WTC11 (cell line): ENCODE measurements around the gene WDR45. TPM values are rescaled to one million over a fixed set of nuclear protein-coding genes. Genes with fewer than 3 reads are reported as not detected.

Source experiments
- ATAC-seq: fragments of 200-7000 bp; cut with Tn5 transposase; 2 replicates; pipeline ENCODE4 v1.10.0; 2021; ENCODE audit warnings: mild to moderate bottlenecking, moderate library complexity
- CTCF ChIA-PET: fragments of 300-600 bp; sonication (Branson Sonifier 250); formaldehyde crosslinking; loops from one replicate; lab custom pipeline; 2021; ENCODE audit warnings: antibody characterized with exemption; lab: Charles Lee
- POLR2A ChIA-PET: fragments of 350-600 bp; sonication (Branson Sonifier 250); formaldehyde crosslinking; loops from one replicate; lab custom pipeline; 2021; ENCODE audit warnings: antibody characterized with exemption; lab: Charles Lee
- DNase-seq: peaks from one replicate; pipeline ENCODE4 v3.0.0; 2021; ENCODE audit warnings: low spot score
- H3K27ac Mint-ChIP-seq: 2 replicates; pipeline ENCODE4 v1.8.0; 2021; ENCODE audit warnings: mixed read lengths
- H3K27me3 Mint-ChIP-seq: 2 replicates; pipeline ENCODE4 v1.8.0; 2021; ENCODE audit warnings: low read depth, mild to moderate bottlenecking, moderate library complexity, mixed read lengths
- H3K36me3 Mint-ChIP-seq: 2 replicates; pipeline ENCODE4 v1.8.0; 2021; ENCODE audit warnings: mixed read lengths
- H3K4me1 Mint-ChIP-seq: 2 replicates; pipeline ENCODE4 v1.8.0; 2022; ENCODE audit warnings: mixed read lengths
- H3K4me3 Mint-ChIP-seq: 2 replicates; pipeline ENCODE4 v1.8.0; 2021; ENCODE audit warnings: mild to moderate bottlenecking, moderate library complexity, mixed read lengths
- H3K9me3 Mint-ChIP-seq: 2 replicates; pipeline ENCODE4 v1.8.0; 2021; ENCODE audit warnings: mixed read lengths
- AR ChIP-seq: fragments of 250-450 bp; sonication (Bioruptor Pico); IDR thresholded peaks from 2 replicates; pipeline ENCODE4 v1.9.0; 2021; ENCODE audit warnings: mild to moderate bottlenecking
- CDX4 ChIP-seq: fragments of 250-450 bp; sonication (Bioruptor Pico); IDR thresholded peaks from 2 replicates; pipeline ENCODE4 v1.9.0; 2021; ENCODE audit warnings: moderate library complexity, mild to moderate bottlenecking, inconsistent platforms, borderline replicate concordance
- EMX1 ChIP-seq: fragments of 250-450 bp; sonication (Bioruptor Pico); IDR thresholded peaks from 2 replicates; pipeline ENCODE4 v1.8.0; 2021; ENCODE audit warnings: mild to moderate bottlenecking
- ESRRA ChIP-seq: sonication (generic); formaldehyde crosslinking; IDR thresholded peaks from 2 replicates; pipeline ENCODE4 v1.8.1; 2022; ENCODE audit warnings: mild to moderate bottlenecking, missing genetic modification reagents, borderline replicate concordance
- FOXP1 ChIP-seq: sonication (generic); formaldehyde crosslinking; IDR thresholded peaks from 2 replicates; pipeline ENCODE4 v1.8.0; 2022; ENCODE audit warnings: missing genetic modification reagents, mild to moderate bottlenecking, moderate library complexity, borderline replicate concordance
- GABPB1 ChIP-seq: sonication (generic); formaldehyde crosslinking; IDR thresholded peaks from 2 replicates; pipeline ENCODE4 v1.8.1; 2023; ENCODE audit warnings: mild to moderate bottlenecking, missing genetic modification reagents
- GRHL2 ChIP-seq: fragments of 250-450 bp; sonication (Bioruptor Pico); IDR thresholded peaks from 2 replicates; pipeline ENCODE4 v1.8.0; 2022; ENCODE audit warnings: mild to moderate bottlenecking, moderate library complexity; ENCODE audit not compliant: insufficient replicate concordance, severe bottlenecking
- IRF2 ChIP-seq: sonication (generic); formaldehyde crosslinking; IDR thresholded peaks from 2 replicates; pipeline ENCODE4 v1.8.0; 2022; ENCODE audit warnings: low read depth, missing genetic modification reagents, borderline replicate concordance
- MAX ChIP-seq: sonication (generic); formaldehyde crosslinking; IDR thresholded peaks from 2 replicates; pipeline ENCODE4 v1.8.0; 2022; ENCODE audit warnings: mild to moderate bottlenecking, missing genetic modification reagents
- NFATC4 ChIP-seq: fragments of 250-450 bp; sonication (Bioruptor Pico); IDR thresholded peaks from 2 replicates; pipeline ENCODE4 v1.9.0; 2021; ENCODE audit warnings: mild to moderate bottlenecking
- NFYB ChIP-seq: sonication (generic); formaldehyde crosslinking; conservative IDR thresholded peaks from 2 replicates; pipeline ENCODE4 v1.8.0; 2022; ENCODE audit warnings: low read depth, missing genetic modification reagents
- NR1H2 ChIP-seq: sonication (generic); formaldehyde crosslinking; IDR thresholded peaks from 2 replicates; pipeline ENCODE4 v1.9.0; 2021; ENCODE audit warnings: mild to moderate bottlenecking, moderate library complexity, missing genetic modification reagents
- PREB ChIP-seq: sonication (generic); formaldehyde crosslinking; IDR thresholded peaks from 2 replicates; pipeline ENCODE4 v1.8.1; 2022; ENCODE audit warnings: mild to moderate bottlenecking, missing genetic modification reagents, moderate library complexity, borderline replicate concordance
- PRRX2 ChIP-seq: fragments of 250-450 bp; sonication (Bioruptor Pico); IDR thresholded peaks from 2 replicates; pipeline ENCODE4 v1.8.0; 2021; ENCODE audit warnings: mild to moderate bottlenecking
- SMAD3 ChIP-seq: sonication (generic); formaldehyde crosslinking; IDR thresholded peaks from 2 replicates; pipeline ENCODE4 v1.8.0; 2022; ENCODE audit warnings: missing genetic modification reagents, mild to moderate bottlenecking, borderline replicate concordance
- SOX15 ChIP-seq: fragments of 250-450 bp; sonication (Bioruptor Pico); IDR thresholded peaks from 2 replicates; pipeline ENCODE4 v1.9.0; 2021; ENCODE audit warnings: mild to moderate bottlenecking
- TEAD4 ChIP-seq: sonication (generic); formaldehyde crosslinking; IDR thresholded peaks from 2 replicates; pipeline ENCODE4 v1.8.0; 2022; ENCODE audit warnings: mild to moderate bottlenecking, missing genetic modification reagents
- TP53 ChIP-seq: sonication (generic); formaldehyde crosslinking; IDR thresholded peaks from 2 replicates; pipeline ENCODE4 v1.8.1; 2023; ENCODE audit warnings: mild to moderate bottlenecking, missing genetic modification reagents
- ZBTB21 ChIP-seq: sonication (generic); formaldehyde crosslinking; IDR thresholded peaks from 2 replicates; pipeline ENCODE4 v1.8.1; 2023; ENCODE audit warnings: mild to moderate bottlenecking, missing genetic modification reagents, borderline replicate concordance
- ZNF232 ChIP-seq: sonication (generic); formaldehyde crosslinking; IDR thresholded peaks from 2 replicates; pipeline ENCODE4 v1.8.0; 2022; ENCODE audit warnings: mild to moderate bottlenecking, missing genetic modification reagents
- ZNF317 ChIP-seq: sonication (generic); formaldehyde crosslinking; IDR thresholded peaks from 2 replicates; pipeline ENCODE4 v1.8.1; 2023; ENCODE audit warnings: low read depth, mild to moderate bottlenecking, moderate library complexity, missing genetic modification reagents, borderline replicate concordance
- total RNA-seq: library from RNA; stranded (reverse); gene quantifications from 3 replicates; pipeline ENCODE4 v1.2.3, GENCODE V29; 2021
- TF ChIP-seq, protein P1 (sequence below): sonication (generic); formaldehyde crosslinking; IDR thresholded peaks from 2 replicates; pipeline ENCODE4 v1.8.1; 2023; ENCODE audit warnings: mild to moderate bottlenecking, missing genetic modification reagents
- TF ChIP-seq, protein P2 (sequence below): sonication (generic); formaldehyde crosslinking; conservative IDR thresholded peaks from 2 replicates; pipeline ENCODE4 v1.8.1; 2023; ENCODE audit warnings: mild to moderate bottlenecking, low read depth, missing genetic modification reagents, moderate library complexity
- TF ChIP-seq, protein P3 (sequence below): sonication (generic); formaldehyde crosslinking; IDR thresholded peaks from 2 replicates; pipeline ENCODE4 v1.8.0; 2023; ENCODE audit warnings: missing genetic modification reagents

Gene WDR45
- total RNA-seq, 1 experiment from 2014 or later: 23.9 TPM

- TF ChIP-seq NFYB (0 out of 2 replicates have a peak, but pooled peaks have one; percentile 23), TP53 (no peak), PREB (no peak), FOXP1 (CRISPR knock-in tag) (no peak), MAX (CRISPR knock-in tag) (no peak), AR (CRISPR knock-in tag) (no peak), ESRRA (CRISPR knock-in tag) (no peak), EMX1 (CRISPR knock-in tag) (no peak), SMAD3 (CRISPR knock-in tag) (no peak), GRHL2 (CRISPR knock-in tag) (no peak), SOX15 (CRISPR knock-in tag) (no peak), NR1H2 (CRISPR knock-in tag) (no peak), PRRX2 (CRISPR knock-in tag) (no peak), NFATC4 (CRISPR knock-in tag) (no peak), ZBTB21 (CRISPR knock-in tag) (no peak), ZNF317 (CRISPR knock-in tag) (no peak)
- TF ChIP-seq, protein P1, sequence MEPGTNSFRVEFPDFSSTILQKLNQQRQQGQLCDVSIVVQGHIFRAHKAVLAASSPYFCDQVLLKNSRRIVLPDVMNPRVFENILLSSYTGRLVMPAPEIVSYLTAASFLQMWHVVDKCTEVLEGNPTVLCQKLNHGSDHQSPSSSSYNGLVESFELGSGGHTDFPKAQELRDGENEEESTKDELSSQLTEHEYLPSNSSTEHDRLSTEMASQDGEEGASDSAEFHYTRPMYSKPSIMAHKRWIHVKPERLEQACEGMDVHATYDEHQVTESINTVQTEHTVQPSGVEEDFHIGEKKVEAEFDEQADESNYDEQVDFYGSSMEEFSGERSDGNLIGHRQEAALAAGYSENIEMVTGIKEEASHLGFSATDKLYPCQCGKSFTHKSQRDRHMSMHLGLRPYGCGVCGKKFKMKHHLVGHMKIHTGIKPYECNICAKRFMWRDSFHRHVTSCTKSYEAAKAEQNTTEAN: no peak
Measured at GRCh38 chrX:49043220-49043986, 36.3 kb downstream of the WDR45 start, which contains the start of gene TFE3 (continued).

GRCh38 chrX:49042581-49043219 lies 37.0 kb downstream of the WDR45 start:
- ATAC-seq: no peak
- Mint-ChIP-seq H3K27ac (peak overlapping the region; percentile 90), H3K27me3 (no peaks in the 10 kb centered on the region; the same call in 1 of the 2 replicates), H3K36me3 (peaks cover 17% of the 10 kb centered on the region), H3K4me3 (peak overlapping the region; percentile 88), H3K4me1 (peaks cover 29% of the 10 kb centered on the region), H3K9me3 (no peaks in the 10 kb centered on the region)
- peak; percentile 10 for DNase-seq
- ChIA-PET POLR2A (interaction anchor here (0.9 to 1.7 kb wide), 3 partner anchors 15 to 40 kb away, joined by 3 to 10 read pairs (median 3); partner anchors contain the start of genes GRIPAP1 and WDR45), CTCF (interaction anchor here (0.6 to 2.7 kb wide), 2 partner anchors 70 to 120 kb away, joined by 3 to 14 read pairs; partner anchors contain the start of genes KCND1 and MAGIX)
- TF ChIP-seq IRF2 (CRISPR knock-in tag): no peak
- TF ChIP-seq PRRX2 (CRISPR knock-in tag): no peak
- TF ChIP-seq, protein P2, sequence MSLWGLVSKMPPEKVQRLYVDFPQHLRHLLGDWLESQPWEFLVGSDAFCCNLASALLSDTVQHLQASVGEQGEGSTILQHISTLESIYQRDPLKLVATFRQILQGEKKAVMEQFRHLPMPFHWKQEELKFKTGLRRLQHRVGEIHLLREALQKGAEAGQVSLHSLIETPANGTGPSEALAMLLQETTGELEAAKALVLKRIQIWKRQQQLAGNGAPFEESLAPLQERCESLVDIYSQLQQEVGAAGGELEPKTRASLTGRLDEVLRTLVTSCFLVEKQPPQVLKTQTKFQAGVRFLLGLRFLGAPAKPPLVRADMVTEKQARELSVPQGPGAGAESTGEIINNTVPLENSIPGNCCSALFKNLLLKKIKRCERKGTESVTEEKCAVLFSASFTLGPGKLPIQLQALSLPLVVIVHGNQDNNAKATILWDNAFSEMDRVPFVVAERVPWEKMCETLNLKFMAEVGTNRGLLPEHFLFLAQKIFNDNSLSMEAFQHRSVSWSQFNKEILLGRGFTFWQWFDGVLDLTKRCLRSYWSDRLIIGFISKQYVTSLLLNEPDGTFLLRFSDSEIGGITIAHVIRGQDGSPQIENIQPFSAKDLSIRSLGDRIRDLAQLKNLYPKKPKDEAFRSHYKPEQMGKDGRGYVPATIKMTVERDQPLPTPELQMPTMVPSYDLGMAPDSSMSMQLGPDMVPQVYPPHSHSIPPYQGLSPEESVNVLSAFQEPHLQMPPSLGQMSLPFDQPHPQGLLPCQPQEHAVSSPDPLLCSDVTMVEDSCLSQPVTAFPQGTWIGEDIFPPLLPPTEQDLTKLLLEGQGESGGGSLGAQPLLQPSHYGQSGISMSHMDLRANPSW (CRISPR knock-in tag): no peak
- TF ChIP-seq ZNF232 (CRISPR knock-in tag): no peak
- TF ChIP-seq GABPB1 (CRISPR knock-in tag): no peak
- TF ChIP-seq TP53: no peak
- TF ChIP-seq, protein P1: no peak
- TF ChIP-seq NFYB: no peak
- TF ChIP-seq TEAD4 (CRISPR knock-in tag): no peak
- no peak for TF ChIP-seq CDX4 (CRISPR knock-in tag)
- TF ChIP-seq, protein P3, sequence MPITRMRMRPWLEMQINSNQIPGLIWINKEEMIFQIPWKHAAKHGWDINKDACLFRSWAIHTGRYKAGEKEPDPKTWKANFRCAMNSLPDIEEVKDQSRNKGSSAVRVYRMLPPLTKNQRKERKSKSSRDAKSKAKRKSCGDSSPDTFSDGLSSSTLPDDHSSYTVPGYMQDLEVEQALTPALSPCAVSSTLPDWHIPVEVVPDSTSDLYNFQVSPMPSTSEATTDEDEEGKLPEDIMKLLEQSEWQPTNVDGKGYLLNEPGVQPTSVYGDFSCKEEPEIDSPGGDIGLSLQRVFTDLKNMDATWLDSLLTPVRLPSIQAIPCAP: no peak
